Activated CD4-positive, alpha-beta memory T cell treated with anti-CD3 and anti-CD28 coated beads for 36 hours (primary cell): Measurements from ENCODE around the gene TEX38. TPM values are rescaled to one million over a fixed set of nuclear protein-coding genes. Genes with fewer than 3 reads are reported as not detected.
"Not testable (repeated sequence)": the region's sequence is repeated elsewhere in the genome, so short reads cannot be mapped to it uniquely, and the experiment has no call there.

ENCODE experiments used
- CTCF ChIA-PET: fragments of 350-600 bp; sonication (Branson Sonifier 250); formaldehyde crosslinking; loops from one replicate; lab custom pipeline; 2021; ENCODE audit warnings: antibody characterized with exemption, inconsistent platforms; lab: Charles Lee
- POLR2A ChIA-PET: fragments of 350-600 bp; sonication (Branson Sonifier 250); formaldehyde crosslinking; loops from one replicate; lab custom pipeline; 2021; ENCODE audit warnings: antibody characterized with exemption; lab: Charles Lee
- DNase-seq: peaks from one replicate; pipeline ENCODE4 v3.0.0-alpha.2; 2020
- H3K27ac Mint-ChIP-seq: one replicate; pipeline ENCODE4 v1.8.0; 2021; ENCODE audit warnings: mixed read lengths
- H3K27me3 Mint-ChIP-seq: one replicate; pipeline ENCODE4 v1.8.0; 2021; ENCODE audit warnings: mixed read lengths
- H3K36me3 Mint-ChIP-seq: one replicate; pipeline ENCODE4 v1.8.0; 2021; ENCODE audit warnings: mixed read lengths
- H3K4me1 Mint-ChIP-seq: one replicate; pipeline ENCODE4 v1.8.0; 2021; ENCODE audit warnings: low read depth, mixed read lengths
- H3K4me3 Mint-ChIP-seq: one replicate; pipeline ENCODE4 v1.8.0; 2021; ENCODE audit warnings: mild to moderate bottlenecking, mixed read lengths
- H3K9me3 Mint-ChIP-seq: one replicate; pipeline ENCODE4 v1.8.0; 2021; ENCODE audit warnings: mixed read lengths
- intact Hi-C: fragments of 100-400 bp; cut with micrococcal nuclease; formaldehyde crosslinking; loops from one replicate; pipeline ENCODE4 v1.15.1; 2023
- total RNA-seq, 2 experiments: library from RNA; stranded (reverse); gene quantifications; one replicate each; pipeline ENCODE4 v1.2.3, GENCODE V29; 2021

Gene TEX38
- total RNA-seq, 2 experiments from 2014 or later, result 0.21 TPM; not detected in 1

- Mint-ChIP-seq H3K27ac (no peak overlapping the region), H3K4me3 (no peak overlapping the region), H3K36me3 (peaks cover 51% of the 10 kb centered on the region), H3K9me3 (peaks cover 3% of the 10 kb centered on the region), H3K4me1 (no peaks in the 10 kb centered on the region), H3K27me3 (no peaks in the 10 kb centered on the region)
- no peak for DNase-seq
- ChIA-PET CTCF (no interaction called here), POLR2A (no interaction called here)
- intact Hi-C loops, result no loop called here
Measured at GRCh38 chr1:46691997-46692790, 20.5 kb downstream of the TEX38 start.

GRCh38 chr1:46692811-46693770 is 21.4 kb downstream of the TEX38 start:
- no peak overlapping the region for H3K27ac Mint-ChIP-seq
- intact Hi-C loops, result no loop called here

DNA sequence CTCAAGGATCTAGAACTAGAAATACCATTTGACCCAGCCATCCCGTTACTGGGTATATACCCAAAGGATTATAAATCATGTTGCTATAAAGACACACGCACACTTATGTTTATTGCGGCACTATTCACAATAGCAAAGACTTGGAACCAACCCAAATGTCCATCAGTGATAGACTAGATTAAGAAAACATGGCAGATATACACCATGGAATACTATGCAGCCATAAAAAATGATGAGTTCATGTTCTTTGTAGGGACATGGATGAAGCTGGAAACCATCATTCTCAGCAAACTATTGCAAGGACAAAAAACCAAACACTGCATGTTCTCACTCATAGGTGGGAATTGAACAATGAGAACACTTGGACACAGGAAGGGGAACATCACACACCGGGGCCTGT is 23.0 kb downstream of the TEX38 start:
- POLR2A ChIA-PET, CTCF ChIA-PET, intact Hi-C loops, H3K9me3 Mint-ChIP-seq, H3K27me3 Mint-ChIP-seq, DNase-seq, H3K4me3 Mint-ChIP-seq, H3K27ac Mint-ChIP-seq: not testable (repeated sequence)
- peaks cover 11% of the 10 kb centered on the region for H3K4me1 Mint-ChIP-seq
- H3K36me3 Mint-ChIP-seq, result peaks cover 42% of the 10 kb centered on the region

More at GRCh38 chr1:46692811-46693770, 21.4 kb downstream of the TEX38 start:
- Mint-ChIP-seq H3K27me3 (no peaks in the 10 kb centered on the region), H3K36me3 (peaks cover 52% of the 10 kb centered on the region), H3K4me1 (peaks cover 3% of the 10 kb centered on the region), H3K9me3 (peaks cover 3% of the 10 kb centered on the region), H3K4me3 (no peak overlapping the region)
- DNase-seq, result no peak
- POLR2A ChIA-PET, result interaction anchor here (0.7 kb wide), 1 partner anchor 367 kb away, joined by 3 read pairs; no protein-coding TSS in a partner anchor
- CTCF ChIA-PET, result no interaction called here

- Mint-ChIP-seq H3K4me1 (peaks cover 18% of the 10 kb centered on the region), H3K27me3 (no peaks in the 10 kb centered on the region), H3K36me3 (peaks cover 28% of the 10 kb centered on the region), H3K4me3 (no peak overlapping the region), H3K9me3 (peaks cover 3% of the 10 kb centered on the region), H3K27ac (no peak overlapping the region)
- CTCF ChIA-PET, result interaction anchor here (1.8 kb wide), 1 partner anchor 28 kb away, joined by 8 read pairs; no protein-coding TSS in a partner anchor
- intact Hi-C loops, result no loop called here
- POLR2A ChIA-PET, result interaction anchor here (0.5 kb wide), 1 partner anchor 573 kb away, joined by 3 read pairs; no protein-coding TSS in a partner anchor
- no peak for DNase-seq
Measured at GRCh38 chr1:46697053-46697452, 25.4 kb downstream of the TEX38 start.

- H3K9me3 Mint-ChIP-seq, result peaks cover 3% of the 10 kb centered on the region
- DNase-seq, result no peak
- no peak overlapping the region for H3K27ac Mint-ChIP-seq
- H3K36me3 Mint-ChIP-seq, result peaks cover 32% of the 10 kb centered on the region
- ChIA-PET POLR2A (no interaction called here), CTCF (interaction anchor here (2.6 kb wide), 1 partner anchor 26 kb away, joined by 10 read pairs; no protein-coding TSS in a partner anchor)
- H3K4me3 Mint-ChIP-seq, result no peak overlapping the region
- H3K27me3 Mint-ChIP-seq, result no peaks in the 10 kb centered on the region
- H3K4me1 Mint-ChIP-seq, result peaks cover 28% of the 10 kb centered on the region
- intact Hi-C loops, result no loop called here
Measured at GRCh38 chr1:46699666-46700065, 28.0 kb downstream of the TEX38 start.

DNA sequence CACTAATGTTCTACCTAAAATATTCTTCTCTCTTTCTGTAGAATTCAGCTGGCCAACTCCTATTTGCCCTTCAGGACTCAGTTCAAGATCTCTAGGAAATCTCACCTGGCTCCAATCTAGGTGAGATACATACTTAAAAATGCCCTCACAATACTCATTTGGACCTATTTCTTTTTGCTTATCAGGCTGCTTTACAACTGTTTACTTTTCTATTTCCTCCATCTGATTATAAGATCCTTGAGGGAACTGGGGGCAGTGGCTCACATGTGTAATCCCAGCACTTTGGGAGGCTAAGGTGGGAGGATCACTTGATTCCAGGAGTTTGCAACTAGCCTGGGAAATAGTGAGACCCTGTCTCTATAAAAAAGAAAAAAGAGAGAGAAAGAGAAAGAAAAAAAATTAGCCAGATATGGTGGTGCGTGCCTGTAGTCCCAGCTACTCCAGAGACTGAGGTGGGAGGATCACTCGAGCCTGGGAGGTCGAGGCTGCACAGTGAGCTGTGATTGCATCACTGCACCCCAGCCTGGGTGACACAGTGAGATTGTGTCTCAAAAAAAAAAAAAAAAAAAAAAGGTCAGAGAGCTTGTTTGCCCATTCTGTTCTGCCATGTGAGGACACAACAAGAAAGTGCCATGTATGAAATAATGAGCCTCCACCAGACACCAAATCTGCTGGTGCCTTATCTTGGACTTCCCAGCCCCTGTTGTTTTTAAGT is 32.4 kb downstream of the TEX38 start:
- Mint-ChIP-seq H3K4me1 (peaks cover 31% of the 10 kb centered on the region), H3K27ac (no peak overlapping the region), H3K27me3 (no peaks in the 10 kb centered on the region), H3K36me3 (peaks cover 30% of the 10 kb centered on the region), H3K9me3 (no peaks in the 10 kb centered on the region), H3K4me3 (no peak overlapping the region)
- intact Hi-C loops, result no loop called here
- CTCF ChIA-PET, result interaction anchor here (0.6 kb wide), 1 partner anchor 222 kb away, joined by 3 read pairs; no protein-coding TSS in a partner anchor
- POLR2A ChIA-PET, result no interaction called here
- no peak for DNase-seq

DNA sequence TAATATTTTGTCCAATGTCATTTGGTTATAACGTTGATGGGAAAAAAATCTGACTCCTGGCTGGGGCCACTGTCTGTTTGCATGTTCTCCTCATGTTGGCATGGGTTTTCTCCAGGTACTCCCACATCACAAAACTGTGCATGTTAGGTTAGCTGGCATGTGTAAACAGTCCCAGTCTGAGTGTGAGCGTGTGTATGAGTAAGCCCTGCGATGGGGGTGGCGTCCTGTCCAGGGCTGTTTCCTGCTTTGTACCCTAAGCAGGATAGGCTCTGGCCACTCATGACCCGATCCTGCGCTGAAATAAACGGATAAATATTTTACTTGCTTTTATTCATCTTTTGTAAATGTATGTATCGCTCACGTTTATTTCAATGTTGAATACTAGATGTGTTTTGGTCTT is 33.8 kb downstream of the TEX38 start:
- H3K36me3 Mint-ChIP-seq, result peaks cover 34% of the 10 kb centered on the region
- intact Hi-C loops, result no loop called here

GRCh38 chr1:46708121-46708520 is 36.5 kb downstream of the TEX38 start:
- Mint-ChIP-seq H3K27me3 (no peaks in the 10 kb centered on the region), H3K4me1 (peaks cover 27% of the 10 kb centered on the region), H3K9me3 (no peaks in the 10 kb centered on the region), H3K27ac (no peak overlapping the region), H3K4me3 (no peak overlapping the region), H3K36me3 (peaks cover 45% of the 10 kb centered on the region)
- DNase-seq, result no peak
- POLR2A ChIA-PET, result interaction anchor here (1.1 to 1.3 kb wide), 2 partner anchors 10 to 104 kb away, joined by 4 to 8 read pairs; partner anchors contain the start of genes EFCAB14 and MKNK1
- intact Hi-C loops, result no loop called here
- CTCF ChIA-PET, result interaction anchor here (1.3 kb wide), 1 partner anchor 17 kb away, joined by 5 read pairs; no protein-coding TSS in a partner anchor

More for the DNA sequence above, 33.8 kb downstream of the TEX38 start:
- DNase-seq, result no peak
- Mint-ChIP-seq H3K27me3 (no peaks in the 10 kb centered on the region), H3K27ac (no peak overlapping the region), H3K9me3 (no peaks in the 10 kb centered on the region), H3K4me1 (peaks cover 28% of the 10 kb centered on the region), H3K4me3 (no peak overlapping the region)
- ChIA-PET CTCF (no interaction called here), POLR2A (no interaction called here)

GRCh38 chr1:46714976-46715375 is 43.3 kb downstream of the TEX38 start:
- Mint-ChIP-seq H3K27ac (no peak overlapping the region), H3K4me3 (no peak overlapping the region), H3K36me3 (peaks cover 28% of the 10 kb centered on the region), H3K27me3 (no peaks in the 10 kb centered on the region), H3K9me3 (no peaks in the 10 kb centered on the region), H3K4me1 (peaks cover 43% of the 10 kb centered on the region)
- ChIA-PET CTCF (interaction anchor here (3.9 kb wide), 1 partner anchor 11 kb away, joined by 22 read pairs; no protein-coding TSS in a partner anchor), POLR2A (no interaction called here)
- intact Hi-C loops, result no loop called here
- DNase-seq, result no peak

DNA sequence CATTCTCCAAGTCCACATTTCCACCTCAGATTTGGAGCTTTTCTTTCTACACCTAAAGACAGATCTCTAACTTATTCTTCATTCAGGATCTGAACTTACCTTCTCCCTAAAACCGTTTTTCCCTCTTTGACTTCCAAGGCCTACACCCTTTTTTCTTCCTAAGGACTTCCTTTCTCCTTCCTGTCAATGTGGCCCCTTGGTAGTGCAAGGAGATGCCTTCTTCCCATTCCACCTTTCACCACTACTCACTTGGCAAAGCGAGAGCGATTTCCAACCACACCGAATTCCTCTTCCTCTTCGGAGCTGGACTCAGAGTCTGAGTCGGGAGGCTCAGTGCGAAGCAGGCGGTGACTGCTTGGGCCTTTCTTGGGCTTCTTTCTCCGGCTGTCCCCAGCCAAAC is 46.0 kb downstream of the TEX38 start:
- Mint-ChIP-seq H3K27me3 (no peaks in the 10 kb centered on the region), H3K4me3 (peak overlapping the region; percentile 90), H3K9me3 (no peaks in the 10 kb centered on the region), H3K27ac (peak overlapping the region; percentile 85), H3K4me1 (peaks cover 37% of the 10 kb centered on the region), H3K36me3 (peaks cover 18% of the 10 kb centered on the region)
- POLR2A ChIA-PET, result interaction anchor here (2.5 kb wide), 1 partner anchor 9 kb away, joined by 8 read pairs; no protein-coding TSS in a partner anchor
- CTCF ChIA-PET, result interaction anchor here (1.0 to 1.2 kb wide), 2 partner anchors 189 to 271 kb away, joined by 3 to 4 read pairs; no protein-coding TSS in a partner anchor
- no peak for DNase-seq
- intact Hi-C loops, result loop anchor here (2.0 kb wide), 2 partner anchors 101 to 113 kb away; partner anchors contain the start of genes MKNK1 and MOB3C

- Mint-ChIP-seq H3K27ac (peak overlapping the region; percentile 85), H3K4me3 (peak overlapping the region; percentile 90), H3K27me3 (no peaks in the 10 kb centered on the region), H3K9me3 (no peaks in the 10 kb centered on the region), H3K4me1 (peaks cover 37% of the 10 kb centered on the region), H3K36me3 (peaks cover 18% of the 10 kb centered on the region)
- intact Hi-C loops, result loop anchor here (2.0 kb wide), 2 partner anchors 102 to 114 kb away; partner anchors contain the start of genes MKNK1 and MOB3C
- no peak for DNase-seq
- ChIA-PET POLR2A (interaction anchor here (1.5 to 2.5 kb wide), 3 partner anchors 10 to 103 kb away, joined by 4 to 8 read pairs (median 5); no protein-coding TSS in a partner anchor), CTCF (interaction anchor here (1.0 to 1.2 kb wide), 2 partner anchors 189 to 272 kb away, joined by 3 to 4 read pairs; no protein-coding TSS in a partner anchor)
Measured at GRCh38 chr1:46718340-46718726, 46.7 kb downstream of the TEX38 start.
